ENCODE results near the gene RNF112. TPM values are rescaled to one million over a fixed set of nuclear protein-coding genes. Genes with fewer than 3 reads are reported as not detected.

RNF112 gene
- total and polyA plus RNA-seq, 7 donors: 0.60 to 8.6 (median 7.2) TPM

GRCh38 chr17:19384723-19385391, 26.2 kb upstream of the RNF112 start:
- 14 to 30% methylated on average over 16 of the region's 16 CpGs for WGBS, 2 donors
- Histone ChIP-seq H3K4me1 (peaks cover 0 to 96% (median 84%) of the 10 kb centered on the region in 4 donors), H3K4me3 (peak overlapping the region in 3 of 4 donors; percentile 48 to 59 (median 51)), H3K9me3 (no peaks in the 10 kb centered on the region), H3K27ac (peak overlapping the region; percentile 95 to 97 (median 96)), H3K36me3 (peaks cover 29 to 40% (median 34%) of the 10 kb centered on the region in 4 donors), H3K27me3 (no peaks in the 10 kb centered on the region)
- TF ChIP-seq POLR2AphosphoS5 (IDR thresholded peaks at IDR 0.05) (peak; percentile 43 to 91 (median 88)), EP300 (IDR thresholded peaks at IDR 0.05) (peak in 2 of 4 donors; percentile 80 to 82), CTCF (IDR thresholded peaks at IDR 0.05) (no peak), POLR2A (IDR thresholded peaks at IDR 0.05) (peak; percentile 63 to 75)
- intact Hi-C loops (cut with DNase I): no loop called here
- peak; percentile 97 for DNase-seq

GRCh38 chr17:19385521-19385983, 25.5 kb upstream of the RNF112 start:
- Histone ChIP-seq H3K4me1 (peaks cover 0 to 96% (median 85%) of the 10 kb centered on the region in 4 donors), H3K9me3 (no peaks in the 10 kb centered on the region), H3K36me3 (peaks cover 24 to 37% (median 30%) of the 10 kb centered on the region in 4 donors), H3K27ac (peak overlapping the region; percentile 95 to 97 (median 96)), H3K27me3 (no peaks in the 10 kb centered on the region), H3K4me3 (peak overlapping the region in 3 of 4 donors; percentile 48 to 59 (median 51))
- WGBS, 2 donors: 68 to 76% methylated on average over 9 of the region's 9 CpGs
- TF ChIP-seq POLR2AphosphoS5 (IDR thresholded peaks at IDR 0.05): no peak
- no peak for TF ChIP-seq CTCF (IDR thresholded peaks at IDR 0.05)
- TF ChIP-seq EP300 (IDR thresholded peaks at IDR 0.05): no peak
- TF ChIP-seq POLR2A (IDR thresholded peaks at IDR 0.05): no peak
- intact Hi-C loops (cut with DNase I): no loop called here
- DNase-seq: peak; percentile 73

GRCh38 chr17:19386051-19386929, 24.7 kb upstream of the RNF112 start:
- Histone ChIP-seq H3K27me3 (no peaks in the 10 kb centered on the region), H3K27ac (peak overlapping the region; percentile 95 to 97 (median 96)), H3K9me3 (no peaks in the 10 kb centered on the region), H3K4me1 (peaks cover 0 to 99% (median 88%) of the 10 kb centered on the region in 4 donors), H3K36me3 (peaks cover 17 to 30% (median 23%) of the 10 kb centered on the region in 4 donors), H3K4me3 (peak overlapping the region; percentile 31 to 59 (median 50))
- DNase-seq: peak; percentile 94
- TF ChIP-seq EP300 (IDR thresholded peaks at IDR 0.05): peak in 1 of 4 donors; percentile 19
- TF ChIP-seq POLR2AphosphoS5 (IDR thresholded peaks at IDR 0.05): peak in 2 of 4 donors; percentile 33 to 47
- TF ChIP-seq POLR2A (IDR thresholded peaks at IDR 0.05): peak in 1 of 2 donors; percentile 19
- TF ChIP-seq CTCF (IDR thresholded peaks at IDR 0.05): no peak
- 58 to 75% methylated on average over 20 of the region's 20 CpGs for WGBS, 2 donors
- intact Hi-C loops (cut with DNase I): no loop called here

GRCh38 chr17:19386974-19387920, 23.8 kb upstream of the RNF112 start, which contains the start of gene MFAP4:
Gene MFAP4, minus strand, starts transcription at chr17:19387190. Its CDS starts 35 bp downstream, at chr17:19387155.
- 25 to 63% methylated on average over 22 of the region's 22 CpGs for WGBS, 2 donors
- Histone ChIP-seq H3K9me3 (no peaks in the 10 kb centered on the region), H3K4me1 (peaks cover 0 to 99% (median 92%) of the 10 kb centered on the region in 4 donors), H3K36me3 (peaks cover 7 to 20% (median 13%) of the 10 kb centered on the region in 4 donors), H3K4me3 (peak within 1 kb of the TSS; percentile 31 to 59 (median 50)), H3K27ac (peak within 1 kb of the TSS; percentile 95 to 97 (median 96)), H3K27me3 (no peaks in the 10 kb centered on the region)
- TF ChIP-seq CTCF (IDR thresholded peaks at IDR 0.05): no peak
- TF ChIP-seq POLR2A (IDR thresholded peaks at IDR 0.05): no peak
- TF ChIP-seq POLR2AphosphoS5 (IDR thresholded peaks at IDR 0.05): peak; percentile 67 to 87 (median 79)
- TF ChIP-seq EP300 (IDR thresholded peaks at IDR 0.05): peak; percentile 77 to 98 (median 89)
- intact Hi-C loops (cut with DNase I): no loop called here
- peak; percentile 97 for DNase-seq
